HCT116 (cell line): ENCODE data around the gene CES3. TPM values are rescaled to one million over a fixed set of nuclear protein-coding genes. Genes with fewer than 3 reads are reported as not detected.

ENCODE experiments used
- ATAC-seq: fragments of 200-7000 bp; cut with Tn5 transposase; 2 replicates; pipeline ENCODE4 v1.9.1; 2020; ENCODE audit warnings: mild to moderate bottlenecking, moderate library complexity
- BruUV-seq: library from RNA; stranded (reverse); fragments of 400-500 nt; replicated peaks from 2 replicates; lab custom pipeline; 2021; lab: Mats Ljungman, UMichigan
- CTCF ChIA-PET: fragments of 300-600 bp; sonication (Branson Sonifier 250); formaldehyde crosslinking; loops from one replicate; lab custom pipeline; 2021; ENCODE audit warnings: antibody characterized with exemption; lab: Charles Lee
- POLR2A ChIA-PET: fragments of 300-600, 350-600 bp; sonication (Branson Sonifier 250); formaldehyde crosslinking; loops from one replicate; lab custom pipeline; 2021; ENCODE audit warnings: antibody characterized with exemption; lab: Charles Lee
- RAD21 ChIA-PET, 2 experiments: fragments of 300-600 bp; sonication (Branson Sonifier 250); formaldehyde crosslinking; loops; one replicate each; lab custom pipeline; 2023; ENCODE audit warnings: low total read pairs in 2 of 2; ENCODE audit not compliant: uncharacterized antibody in 2 of 2, unreplicated experiment in 2 of 2, low non-redundant PET in 1 of 2; lab: Charles Lee
- DNase-seq: peaks from one replicate; pipeline ENCODE4 v3.0.0-alpha.2; 2010; ENCODE audit warnings: low read depth, low spot score
- H2AFZ ChIP-seq: fragments of 200-600 bp; shearing (Covaris generic), sonication (generic); 2 replicates; pipeline ENCODE4 v1.6.1; 2017; ENCODE audit warnings: low read depth, mixed run types, mixed read lengths, antibody characterized with exemption, low read length; ENCODE audit not compliant: poor library complexity, severe bottlenecking
- H3K27ac ChIP-seq: 2 replicates; pipeline ENCODE4 v1.5.1; 2012; ENCODE audit warnings: low read depth, low read length
- H3K27me3 ChIP-seq: fragments of 200-600 bp; sonication (generic); 2 replicates; pipeline ENCODE4 v1.6.1; 2016; ENCODE audit warnings: mixed run types, low read length, mixed read lengths; ENCODE audit not compliant: insufficient read depth
- H3K36me3 ChIP-seq, 2 experiments: fragments of 200-500 bp in 1 of 2; fragments of 200-600 bp in 1 of 2; sonication (Bioruptor generic) in 1 of 2; sonication (generic) in 1 of 2; 2 replicates each; pipeline versions ENCODE4 v1.5.1 to v1.6.1; 2014 to 2016; ENCODE audit warnings: low read length in 2 of 2, inconsistent platforms in 1 of 2, mixed read lengths in 1 of 2, mixed run types in 1 of 2; ENCODE audit not compliant: insufficient read depth in 2 of 2, control insufficient read depth in 1 of 2
- H3K4me1 ChIP-seq, 2 experiments: fragments of 200-600 bp in 1 of 2; sonication (generic) in 1 of 2; 2 replicates each; pipeline versions ENCODE4 v1.5.1 to v1.6.1; 2012 to 2017; ENCODE audit warnings: low read length in 2 of 2, inconsistent platforms in 1 of 2, mild to moderate bottlenecking in 1 of 2, mixed read lengths in 1 of 2, mixed run types in 1 of 2, moderate library complexity in 1 of 2; ENCODE audit not compliant: insufficient read depth in 2 of 2, control insufficient read depth in 1 of 2
- H3K4me2 ChIP-seq: fragments of 200-600 bp; sonication (generic); 2 replicates; pipeline ENCODE4 v1.6.1; 2017; ENCODE audit warnings: mixed run types, low read length, mixed read lengths
- H3K4me3 ChIP-seq, 2 experiments: fragments of 200-600 bp in 1 of 2; sonication (generic) in 1 of 2; replicated peaks in 1 of 2; 2 replicates each; pipeline ENCODE4 v1.5.1; 2011 to 2016; ENCODE audit warnings: low read length in 2 of 2, control low read depth in 1 of 2, low read depth in 1 of 2, mild to moderate bottlenecking in 1 of 2, mixed read lengths in 1 of 2, mixed run types in 1 of 2
- H3K79me2 ChIP-seq: fragments of 200-600 bp; sonication (generic); 2 replicates; pipeline ENCODE4 v1.6.1; 2017; ENCODE audit warnings: mild to moderate bottlenecking, mixed run types, low read length, moderate library complexity, mixed read lengths; ENCODE audit not compliant: insufficient read depth
- H3K9ac ChIP-seq: fragments of 200-600 bp; sonication (generic); 2 replicates; pipeline ENCODE4 v1.6.1; 2016; ENCODE audit warnings: low read length, mixed read lengths
- H3K9me2 ChIP-seq: fragments of 200-600 bp; sonication (generic), shearing (Covaris generic); 2 replicates; pipeline ENCODE4 v1.6.1; 2017; ENCODE audit warnings: mixed run types, mild to moderate bottlenecking, moderate library complexity; ENCODE audit not compliant: insufficient read depth
- H3K9me3 ChIP-seq, 2 experiments: fragments of 200-500 bp in 1 of 2; fragments of 200-600 bp in 1 of 2; sonication (Bioruptor generic) in 1 of 2; sonication (generic) in 1 of 2; 2 replicates each; pipeline ENCODE4 v1.6.1; 2014 to 2017; ENCODE audit warnings: low read length in 2 of 2, mixed read lengths in 2 of 2, inconsistent platforms in 1 of 2, low read depth in 1 of 2, mild to moderate bottlenecking in 1 of 2, mixed run types in 1 of 2, moderate library complexity in 1 of 2; ENCODE audit not compliant: control insufficient read depth in 1 of 2, insufficient read depth in 1 of 2
- H4K20me1 ChIP-seq: fragments of 200-600 bp; sonication (generic), shearing (Covaris generic); 2 replicates; pipeline ENCODE4 v1.6.1; 2017; ENCODE audit warnings: mixed run types, mild to moderate bottlenecking, moderate library complexity; ENCODE audit not compliant: insufficient read depth
- CBX3 ChIP-seq: IDR thresholded peaks from 2 replicates; pipeline ENCODE4 v1.6.1; 2012; ENCODE audit warnings: low read depth
- ELF1 ChIP-seq: IDR thresholded peaks from 2 replicates; pipeline ENCODE4 v1.6.1; 2012; ENCODE audit warnings: low read depth, borderline replicate concordance
- EZH2 ChIP-seq: fragments of 200-600 bp; sonication (generic); IDR thresholded peaks from 2 replicates; pipeline ENCODE4 v1.6.1; 2017; ENCODE audit warnings: antibody characterized with exemption, mixed run types
- EZH2phosphoT487 ChIP-seq: fragments of 200-600 bp; IDR thresholded peaks from 2 replicates; pipeline ENCODE4 v1.6.1; 2018; ENCODE audit warnings: antibody characterized with exemption, borderline replicate concordance
- FOSL1 ChIP-seq: IDR thresholded peaks from 2 replicates; pipeline ENCODE4 v1.6.1; 2012; ENCODE audit warnings: low read depth
- POLR2A ChIP-seq: IDR thresholded peaks from 2 replicates; pipeline ENCODE4 v1.7.0; 2011; ENCODE audit warnings: borderline replicate concordance; ENCODE audit not compliant: insufficient read depth, insufficient read length; ENCODE audit errors: extremely low read depth
- POLR2AphosphoS5 ChIP-seq: IDR thresholded peaks from 2 replicates; pipeline ENCODE4 v1.6.1; 2011; ENCODE audit warnings: mild to moderate bottlenecking, low read depth, low read length, moderate library complexity
- RAD21 ChIP-seq: IDR thresholded peaks from 2 replicates; pipeline ENCODE4 v1.6.1; 2012; ENCODE audit warnings: low read depth, mild to moderate bottlenecking
- SIN3A ChIP-seq: IDR thresholded peaks from 2 replicates; pipeline ENCODE4 v1.6.1; 2012; ENCODE audit warnings: low read depth
- SP1 ChIP-seq: IDR thresholded peaks from 2 replicates; pipeline ENCODE4 v1.6.1; 2012; ENCODE audit warnings: low read depth
- SRF ChIP-seq: IDR thresholded peaks from 2 replicates; pipeline ENCODE4 v1.6.1; 2012; ENCODE audit warnings: low read depth
- TCF7L2 ChIP-seq: IDR thresholded peaks from 2 replicates; pipeline ENCODE4 v1.7.0; 2011; ENCODE audit warnings: borderline replicate concordance, inconsistent platforms; ENCODE audit not compliant: insufficient read depth, insufficient read length; ENCODE audit errors: extremely low read depth
- YY1 ChIP-seq: IDR thresholded peaks from 2 replicates; pipeline ENCODE4 v1.6.1; 2011; ENCODE audit warnings: low read length, low read depth, moderate library complexity, mild to moderate bottlenecking; ENCODE audit not compliant: insufficient replicate concordance; ENCODE audit errors: extremely low read depth
- ZFX ChIP-seq: fragments of 450-650 bp; IDR thresholded peaks from 2 replicates; pipeline ENCODE4 v1.6.1; 2017
- ZNF274 ChIP-seq: fragments of 200-500 bp; sonication (Bioruptor generic); IDR thresholded peaks from 2 replicates; pipeline ENCODE4 v1.6.1; 2014; ENCODE audit warnings: mild to moderate bottlenecking, low read depth, low read length, inconsistent platforms
- intact Hi-C: fragments of 100-400 bp; cut with micrococcal nuclease; formaldehyde crosslinking; loops from 2 replicates; pipeline ENCODE4 v1.10.0; 2022
- total RNA-seq: library from RNA; stranded (reverse); gene quantifications from one replicate; pipeline ENCODE4 v1.2.1, GENCODE V29; 2021; ENCODE audit not compliant: unreplicated experiment
- TF ChIP-seq, protein P1 (sequence below), 3 experiments: fragments of 200-600 bp in 1 of 3; sonication (generic) in 1 of 3; IDR thresholded peaks in 2 of 3; conservative IDR thresholded peaks in 1 of 3; 2 replicates each; pipeline ENCODE4 v1.5.1; 2012 to 2017; ENCODE audit warnings: low read depth in 2 of 3, low read length in 2 of 3, antibody characterized with exemption in 1 of 3, borderline replicate concordance in 1 of 3, control low read depth in 1 of 3, mild to moderate bottlenecking in 1 of 3, mixed read lengths in 1 of 3, mixed run types in 1 of 3, moderate library complexity in 1 of 3; ENCODE audit not compliant: insufficient read depth in 1 of 3
- TF ChIP-seq, protein P2 (sequence below): IDR thresholded peaks from 2 replicates; pipeline ENCODE4 v1.6.1; 2012
- TF ChIP-seq, protein P3 (sequence below): IDR thresholded peaks from 2 replicates; pipeline ENCODE4 v1.6.1; 2012

Gene CES3
- total RNA-seq, 1 experiment from 2014 or later, result 10.8 TPM

DNA sequence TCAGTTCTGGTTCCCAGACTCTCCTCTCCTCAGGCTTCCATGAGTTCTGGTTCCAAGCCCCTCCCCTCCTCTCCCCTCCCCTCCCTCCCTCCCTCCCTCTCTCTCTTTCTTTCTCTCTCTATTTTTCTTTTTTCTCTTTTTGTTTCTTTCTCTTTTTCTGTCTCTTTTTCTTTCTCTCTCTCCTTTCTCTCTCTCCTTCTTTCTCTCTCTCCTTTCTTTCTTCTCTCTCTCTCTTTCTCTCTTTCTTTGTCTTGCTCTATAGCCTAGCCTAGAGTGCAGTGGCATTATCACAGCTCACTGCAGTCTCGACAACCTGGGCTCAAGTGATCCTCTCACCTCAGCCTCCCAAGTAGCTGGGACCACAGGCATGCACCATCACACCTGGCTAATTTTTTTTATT is 796 bp upstream of the CES3 start (continued):
- no peak for TF ChIP-seq TCF7L2
- TF ChIP-seq SIN3A, result no peak
- TF ChIP-seq SP1, result no peak
- no peak for TF ChIP-seq EZH2
- TF ChIP-seq FOSL1, result no peak
- TF ChIP-seq POLR2AphosphoS5, result no peak
- no peak for TF ChIP-seq ELF1
- no peak for TF ChIP-seq SRF

DNA sequence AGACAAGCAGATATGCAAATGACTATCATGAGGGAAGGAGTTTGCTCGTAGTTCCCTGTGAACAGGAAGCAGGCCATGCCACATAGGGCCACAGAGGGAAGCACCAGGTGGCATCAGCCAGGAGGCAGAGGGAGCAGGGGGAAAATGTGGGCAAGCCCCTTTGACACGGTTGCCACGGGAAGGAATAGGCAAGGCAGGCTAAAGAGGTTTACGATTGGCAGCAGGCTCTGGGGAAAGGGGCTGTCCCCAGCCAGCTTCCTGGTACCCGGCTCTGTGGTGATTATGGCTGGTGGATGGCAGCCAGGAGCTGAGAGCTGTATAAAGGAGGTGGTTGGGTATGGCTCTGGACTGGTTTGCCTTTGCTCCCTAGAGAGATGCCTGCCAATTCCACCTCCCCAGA is 848 bp downstream of the CES3 start:
- no TSS peak for BruUV-seq
- intact Hi-C loops, result no loop called here
- H3K9me3 ChIP-seq, result no peaks in the 10 kb centered on the region
- peaks cover 6 to 17% of the 10 kb centered on the region in 2 experiments for H3K4me1 ChIP-seq
- peak overlapping the region; percentile 94 for H3K4me2 ChIP-seq
- H3K27ac ChIP-seq, result no peak overlapping the region
- no peaks in the 10 kb centered on the region for H3K9me2 ChIP-seq
- no peak for ATAC-seq
- no peaks in the 10 kb centered on the region for H3K27me3 ChIP-seq
- no peaks in the 10 kb centered on the region for H4K20me1 ChIP-seq
- H3K9ac ChIP-seq, result no peak overlapping the region
- H3K79me2 ChIP-seq, result no peaks in the 10 kb centered on the region
- POLR2A ChIA-PET, result no interaction called here
- no peak for TF ChIP-seq SIN3A
- TF ChIP-seq, all 23 proteins: peak for 0
- H3K4me3 ChIP-seq, result peak overlapping the region; percentile 56 to 65; a peak in 3 of 4 replicates
- ChIA-PET CTCF (interaction anchor here (1.6 to 2.6 kb wide), 3 partner anchors 52 to 198 kb away, joined by 5 to 8 read pairs (median 6); partner anchors contain the start of genes FBXL8 and TRADD), RAD21 (no interaction called here)
- no peak for DNase-seq
- H2AFZ ChIP-seq, result no peak overlapping the region
- no peaks in the 10 kb centered on the region for H3K36me3 ChIP-seq

DNA sequence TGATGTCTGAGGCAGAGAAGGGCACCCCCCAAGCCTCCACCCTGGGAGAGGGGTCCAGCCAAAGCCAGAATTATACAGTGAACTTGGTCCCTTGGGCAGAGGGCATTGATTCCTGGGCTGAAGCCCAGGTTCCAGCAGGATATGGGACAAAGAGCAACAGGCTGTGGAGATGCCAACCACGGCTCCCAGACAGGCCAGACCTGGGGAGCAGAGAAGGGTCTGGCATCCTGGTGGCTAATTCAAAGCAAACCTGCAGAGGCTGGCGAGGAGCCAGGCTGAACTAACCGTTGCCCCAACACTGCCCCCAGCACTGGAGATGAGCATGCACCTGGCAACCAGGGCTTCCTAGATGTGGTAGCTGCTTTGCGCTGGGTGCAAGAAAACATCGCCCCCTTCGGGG is 3.0 kb downstream of the CES3 start:
- Histone ChIP-seq H3K27me3 (no peaks in the 10 kb centered on the region), H2AFZ (no peak overlapping the region), H3K79me2 (no peaks in the 10 kb centered on the region), H3K36me3 (no peaks in the 10 kb centered on the region), H3K4me3 (no peak overlapping the region), H3K9me3 (no peaks in the 10 kb centered on the region), H3K9ac (no peak overlapping the region), H3K9me2 (no peaks in the 10 kb centered on the region), H3K4me1 (peaks cover 14 to 26% of the 10 kb centered on the region in 2 experiments), H3K27ac (no peak overlapping the region), H3K4me2 (no peak overlapping the region), H4K20me1 (no peaks in the 10 kb centered on the region)
- intact Hi-C loops, result no loop called here
- no peak for DNase-seq
- no peak for ATAC-seq
- TF ChIP-seq EZH2phosphoT487 (no peak), CBX3 (no peak), ELF1 (no peak), YY1 (no peak), ZFX (no peak), FOSL1 (no peak), RAD21 (no peak), POLR2A (no peak), ZNF274 (no peak)
- TF ChIP-seq, protein P1, sequence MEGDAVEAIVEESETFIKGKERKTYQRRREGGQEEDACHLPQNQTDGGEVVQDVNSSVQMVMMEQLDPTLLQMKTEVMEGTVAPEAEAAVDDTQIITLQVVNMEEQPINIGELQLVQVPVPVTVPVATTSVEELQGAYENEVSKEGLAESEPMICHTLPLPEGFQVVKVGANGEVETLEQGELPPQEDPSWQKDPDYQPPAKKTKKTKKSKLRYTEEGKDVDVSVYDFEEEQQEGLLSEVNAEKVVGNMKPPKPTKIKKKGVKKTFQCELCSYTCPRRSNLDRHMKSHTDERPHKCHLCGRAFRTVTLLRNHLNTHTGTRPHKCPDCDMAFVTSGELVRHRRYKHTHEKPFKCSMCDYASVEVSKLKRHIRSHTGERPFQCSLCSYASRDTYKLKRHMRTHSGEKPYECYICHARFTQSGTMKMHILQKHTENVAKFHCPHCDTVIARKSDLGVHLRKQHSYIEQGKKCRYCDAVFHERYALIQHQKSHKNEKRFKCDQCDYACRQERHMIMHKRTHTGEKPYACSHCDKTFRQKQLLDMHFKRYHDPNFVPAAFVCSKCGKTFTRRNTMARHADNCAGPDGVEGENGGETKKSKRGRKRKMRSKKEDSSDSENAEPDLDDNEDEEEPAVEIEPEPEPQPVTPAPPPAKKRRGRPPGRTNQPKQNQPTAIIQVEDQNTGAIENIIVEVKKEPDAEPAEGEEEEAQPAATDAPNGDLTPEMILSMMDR (IDR thresholded peaks at IDR 0.05 in 2 of 3, conservative IDR thresholded peaks at IDR 0.05 in 1 of 3; ENCODE audit: borderline replicate concordance in 1 of 3, insufficient read depth in 1 of 3, low read depth in 2 of 3, low read length in 2 of 3), result no peak
- TF ChIP-seq, protein P2, sequence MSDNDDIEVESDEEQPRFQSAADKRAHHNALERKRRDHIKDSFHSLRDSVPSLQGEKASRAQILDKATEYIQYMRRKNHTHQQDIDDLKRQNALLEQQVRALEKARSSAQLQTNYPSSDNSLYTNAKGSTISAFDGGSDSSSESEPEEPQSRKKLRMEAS, result no peak
- TF ChIP-seq, protein P3, sequence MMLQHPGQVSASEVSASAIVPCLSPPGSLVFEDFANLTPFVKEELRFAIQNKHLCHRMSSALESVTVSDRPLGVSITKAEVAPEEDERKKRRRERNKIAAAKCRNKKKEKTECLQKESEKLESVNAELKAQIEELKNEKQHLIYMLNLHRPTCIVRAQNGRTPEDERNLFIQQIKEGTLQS, result no peak
- RAD21 ChIA-PET, result no interaction called here
- POLR2A ChIA-PET, result no interaction called here
- CTCF ChIA-PET, result no interaction called here
- BruUV-seq, result no TSS peak
